H1 (cell line): ENCODE results near the gene ZNF584. TPM values are rescaled to one million over a fixed set of nuclear protein-coding genes. Genes with fewer than 3 reads are reported as not detected.

Experiments
- BRCA1 ChIP-seq: IDR thresholded peaks from 2 replicates; pipeline ENCODE4 v1.6.1; 2012; ENCODE audit warnings: low read depth, low read length, improper control_type of control experiment
- CHD1 ChIP-seq: IDR thresholded peaks from 2 replicates; pipeline ENCODE4 v1.6.1; 2012; ENCODE audit warnings: low read depth, low read length, improper control_type of control experiment
- CHD7 ChIP-seq: fragments of 300-600 bp; sonication (generic); IDR thresholded peaks from 2 replicates; pipeline ENCODE4 v1.7.1; 2012; ENCODE audit warnings: low read length, moderate library complexity, mild to moderate bottlenecking, inconsistent platforms; ENCODE audit not compliant: insufficient replicate concordance
- EGR1 ChIP-seq: IDR thresholded peaks from 2 replicates; pipeline ENCODE4 v1.6.1; 2011; ENCODE audit warnings: low read depth, low read length, borderline replicate concordance
- KDM5A ChIP-seq: fragments of 200-600 bp; IDR thresholded peaks from 2 replicates; pipeline ENCODE4 v1.7.1; 2012; ENCODE audit warnings: mild to moderate bottlenecking, low read length, inconsistent platforms, mixed read lengths
- NRF1 ChIP-seq: IDR thresholded peaks from 2 replicates; pipeline ENCODE4 v1.6.1; 2011; ENCODE audit warnings: mild to moderate bottlenecking, low read depth, low read length, improper control_type of control experiment
- POLR2AphosphoS5 ChIP-seq: IDR thresholded peaks from 2 replicates; pipeline ENCODE4 v1.6.1; 2011; ENCODE audit warnings: low read depth, low read length
- RBBP5 ChIP-seq: IDR thresholded peaks from 2 replicates; pipeline ENCODE4 v1.7.1; 2012; ENCODE audit warnings: low read depth, mild to moderate bottlenecking, inconsistent platforms, low read length, moderate library complexity, borderline replicate concordance
- RFX5 ChIP-seq: IDR thresholded peaks from 2 replicates; pipeline ENCODE4 v1.6.1; 2011; ENCODE audit warnings: low read depth, low read length, improper control_type of control experiment, borderline replicate concordance
- SIX5 ChIP-seq: IDR thresholded peaks from 2 replicates; pipeline ENCODE4 v1.6.1; 2011; ENCODE audit warnings: mild to moderate bottlenecking, low read depth, low read length
- SP1 ChIP-seq: IDR thresholded peaks from 2 replicates; pipeline ENCODE4 v1.6.1; 2011; ENCODE audit warnings: low read depth, low read length
- YY1 ChIP-seq: IDR thresholded peaks from 2 replicates; pipeline ENCODE4 v1.6.1; 2011; ENCODE audit warnings: low read depth, mild to moderate bottlenecking, low read length
- polyA plus RNA-seq, 7 experiments: library from polyadenylated mRNA; depleted of rRNA in 3 of 7; stranded (reverse) in 5 of 7; unstranded in 2 of 7; fragments of >200 nt in 5 of 7; fragments of 200-250 nt in 2 of 7; gene quantifications; 1 replicate in 5 of 7; 2 replicates in 1 of 7; 4 replicates in 1 of 7; pipeline versions ENCODE4 v1.2.1 to v1.2.3, GENCODE V29; 2011 to 2013; ENCODE audit warnings: missing spikeins in 2 of 7, mixed read lengths in 2 of 7
- total RNA-seq: library from RNA; stranded (reverse); fragmentation: NEBNext Ultra II Directional; extraction: Animal tissue kit (Norgen Biotek cat#: 25700); gene quantifications from 2 replicates; pipeline ENCODE4 v1.2.1, GENCODE V29; 2021

ZNF584 gene
- total and polyA plus RNA-seq, 2 of the 8 experiments (the other 6 are each of a cell fraction or from before 2014, with no cell fraction given): 2.5 to 5.2 TPM

GRCh38 chr19:58395220-58395978 lies 13.1 kb upstream of the ZNF584 start, which contains the start of gene RNF225 (continued):
- TF ChIP-seq CHD7 (no peak), CHD1 (no peak), SIX5 (no peak), YY1 (no peak), RFX5 (no peak), POLR2AphosphoS5 (peak; percentile 76), EGR1 (no peak), BRCA1 (no peak), KDM5A (no peak), RBBP5 (no peak), SP1 (no peak), NRF1 (no peak)
